Right lobe of liver (tissue), 4 donors: ENCODE results near the gene FMO3.

Experiments
- POLR2A ChIP-seq: fragments of 450-650 bp; IDR thresholded peaks from one replicate; pipeline ENCODE4 v1.6.1; 2017; ENCODE audit warnings: antibody characterized with exemption, mild to moderate bottlenecking
- TF ChIP-seq, protein P1 (sequence below), 4 donors: fragments of 200-600 bp in 3 of 4; fragments of 450-650 bp in 1 of 4; IDR thresholded peaks; one replicate each; pipeline versions ENCODE4 v1.5.1 to v1.8.0; 2016 to 2022; ENCODE audit warnings: antibody characterized with exemption in 4 of 4, mild to moderate bottlenecking in 2 of 4
- donor health status: DM: no; HTN: no; CAD: no.
- donor health status: DM: no; HTN: no; CAD: no.
- donor health status: DM: no; HTN: yes; CAD: no.

DNA sequence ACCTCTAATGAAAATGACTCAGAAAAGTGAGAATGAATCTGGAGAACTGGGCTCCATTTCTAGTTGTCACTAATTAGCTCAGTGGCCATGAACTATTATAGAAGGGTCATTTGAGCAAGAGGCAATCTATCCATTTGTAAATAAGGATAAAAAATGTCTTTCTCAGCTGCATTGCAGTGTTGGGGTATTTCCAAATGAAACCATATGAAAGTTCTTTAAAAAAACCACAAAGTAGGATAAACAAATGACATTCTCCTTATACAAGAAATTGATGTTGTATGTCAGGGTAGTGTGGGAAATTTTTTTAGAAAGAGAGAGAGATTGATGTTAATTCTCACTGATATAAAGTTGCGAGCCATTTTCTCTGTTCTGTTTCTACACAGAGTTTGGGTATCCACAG is 26.0 kb downstream of the FMO3 start:
- no peak for TF ChIP-seq POLR2A
- TF ChIP-seq, protein P1, sequence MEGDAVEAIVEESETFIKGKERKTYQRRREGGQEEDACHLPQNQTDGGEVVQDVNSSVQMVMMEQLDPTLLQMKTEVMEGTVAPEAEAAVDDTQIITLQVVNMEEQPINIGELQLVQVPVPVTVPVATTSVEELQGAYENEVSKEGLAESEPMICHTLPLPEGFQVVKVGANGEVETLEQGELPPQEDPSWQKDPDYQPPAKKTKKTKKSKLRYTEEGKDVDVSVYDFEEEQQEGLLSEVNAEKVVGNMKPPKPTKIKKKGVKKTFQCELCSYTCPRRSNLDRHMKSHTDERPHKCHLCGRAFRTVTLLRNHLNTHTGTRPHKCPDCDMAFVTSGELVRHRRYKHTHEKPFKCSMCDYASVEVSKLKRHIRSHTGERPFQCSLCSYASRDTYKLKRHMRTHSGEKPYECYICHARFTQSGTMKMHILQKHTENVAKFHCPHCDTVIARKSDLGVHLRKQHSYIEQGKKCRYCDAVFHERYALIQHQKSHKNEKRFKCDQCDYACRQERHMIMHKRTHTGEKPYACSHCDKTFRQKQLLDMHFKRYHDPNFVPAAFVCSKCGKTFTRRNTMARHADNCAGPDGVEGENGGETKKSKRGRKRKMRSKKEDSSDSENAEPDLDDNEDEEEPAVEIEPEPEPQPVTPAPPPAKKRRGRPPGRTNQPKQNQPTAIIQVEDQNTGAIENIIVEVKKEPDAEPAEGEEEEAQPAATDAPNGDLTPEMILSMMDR (IDR thresholded peaks at IDR 0.05), result no peak
